ENCODE measurements around the gene MIXL1. TPM values are rescaled to one million over a fixed set of nuclear protein-coding genes. Genes with fewer than 3 reads are reported as not detected.
"Not testable (repeated sequence)": the region's sequence is repeated elsewhere in the genome, so short reads cannot be mapped to it uniquely, and the experiment has no call there.

Gene MIXL1
- total RNA-seq (2014; rRNA removed; shearing (Covaris generic)): not detected in 2 replicates

GRCh38 chr1:226223157-226223785, at the start of gene MIXL1:
MIXL1 (plus strand) TSS chr1:226223664; CDS start chr1:226223682, 18 bp downstream.
- no peak for DNase-seq (ENCODE audit: low spot score)

GRCh38 chr1:226176870-226177269, 46.6 kb upstream of the MIXL1 start:
- DNase-seq (ENCODE audit: low spot score): no peak

GRCh38 chr1:226181996-226182714, 41.3 kb upstream of the MIXL1 start:
- peak; percentile 66 for DNase-seq (ENCODE audit: low spot score)

- peak; percentile 22 for DNase-seq (ENCODE audit: low spot score)
These were observed 38.1 kb upstream of the MIXL1 start for GRCh38 chr1:226185141-226186036.

GRCh38 chr1:226186124-226187018, 37.1 kb upstream of the MIXL1 start, which contains the start of gene ACBD3:
ACBD3 (minus strand) TSS chr1:226186741; CDS start chr1:226186675, 66 bp downstream.
- DNase-seq (ENCODE audit: low spot score): peak; percentile 80

GRCh38 chr1:226187019-226187322, 36.5 kb upstream of the MIXL1 start:
- no peak for DNase-seq (ENCODE audit: low spot score)

GRCh38 chr1:226187380-226187779, 36.1 kb upstream of the MIXL1 start:
- DNase-seq (ENCODE audit: low spot score): no peak

GRCh38 chr1:226195144-226195543, 28.3 kb upstream of the MIXL1 start:
- DNase-seq (ENCODE audit: low spot score): no peak

- DNase-seq (ENCODE audit: low spot score): no peak
These were observed 23.5 kb upstream of the MIXL1 start for GRCh38 chr1:226199971-226200370.

- peak; percentile 20 for DNase-seq (ENCODE audit: low spot score)
These were observed 22.4 kb upstream of the MIXL1 start for GRCh38 chr1:226201029-226201593.

GRCh38 chr1:226202246-226202645, 21.2 kb upstream of the MIXL1 start:
- no peak for DNase-seq (ENCODE audit: low spot score)

GRCh38 chr1:226202666-226203065, 20.8 kb upstream of the MIXL1 start:
- DNase-seq (ENCODE audit: low spot score): not testable (repeated sequence)

GRCh38 chr1:226203240-226203639, 20.2 kb upstream of the MIXL1 start:
- no peak for DNase-seq (ENCODE audit: low spot score)

GRCh38 chr1:226203655-226204054, 19.8 kb upstream of the MIXL1 start:
- DNase-seq (ENCODE audit: low spot score): no peak

GRCh38 chr1:226204198-226204597, 19.3 kb upstream of the MIXL1 start:
- DNase-seq (ENCODE audit: low spot score): no peak

GRCh38 chr1:226207048-226207447, 16.4 kb upstream of the MIXL1 start:
- DNase-seq (ENCODE audit: low spot score): no peak

- DNase-seq (ENCODE audit: low spot score): no peak
These were observed 14.0 kb upstream of the MIXL1 start for GRCh38 chr1:226209307-226210059.

GRCh38 chr1:226210571-226211176, 12.8 kb upstream of the MIXL1 start:
- no peak for DNase-seq (ENCODE audit: low spot score)

GRCh38 chr1:226211181-226211821, 12.2 kb upstream of the MIXL1 start:
- DNase-seq (ENCODE audit: low spot score): no peak
